ENCODE data around the gene TEN1. TPM values are rescaled to one million over a fixed set of nuclear protein-coding genes. Genes with fewer than 3 reads are reported as not detected.
A peak's percentile ranks its signal among the peaks of the same experiment; 100 is the strongest.

The TEN1 gene
- total and polyA plus RNA-seq, 2 donors (not counting 1 experiment from before 2014, with no cell fraction given), result 9.4 to 10.3 TPM

- H3K36me3 ChIP-seq (ENCODE audit: control insufficient read depth, insufficient read depth, low read length), result peaks cover 24% of the 10 kb centered on the region
- TF ChIP-seq EZH2 (IDR thresholded peaks at IDR 0.05; ENCODE audit: low read length, missing control alignments) (no peak), CTCF (conservative IDR thresholded peaks at IDR 0.05 in 1 of 2, IDR thresholded peaks at IDR 0.05 in 1 of 2; ENCODE audit: low read depth in 1 of 2, low read length in 2 of 2) (no peak)
Observed at GRCh38 chr17:76046064-76046463, 67.0 kb downstream of the TEN1 start.

GRCh38 chr17:76048025-76048605 is 69.1 kb downstream of the TEN1 start:
- H3K4me1 ChIP-seq (ENCODE audit: control insufficient read depth, extremely low read depth, insufficient read depth, low read length), result no peaks in the 10 kb centered on the region
- H4K20me1 ChIP-seq (ENCODE audit: control insufficient read depth, extremely low read depth, insufficient read depth, low read length), result no peaks in the 10 kb centered on the region
- H2AFZ ChIP-seq (ENCODE audit: low read length), result no peak overlapping the region
- H3K79me2 ChIP-seq (ENCODE audit: control insufficient read depth, insufficient read depth, low read length), result peaks cover 2% of the 10 kb centered on the region
- H3K9ac ChIP-seq (ENCODE audit: insufficient read depth, low read length), result no peak overlapping the region
- H3K4me3 ChIP-seq (replicated peaks in 1 of 4; ENCODE audit: control extremely low read depth in 1 of 4, insufficient read depth in 1 of 4, low read depth in 3 of 4, low read length in 4 of 4), result no peak overlapping the region
- H3K27ac ChIP-seq (ENCODE audit: insufficient read depth, low read length), result no peak overlapping the region
- TF ChIP-seq EZH2 (IDR thresholded peaks at IDR 0.05; ENCODE audit: low read length, missing control alignments), result no peak
- no peak for TF ChIP-seq CTCF (conservative IDR thresholded peaks at IDR 0.05 in 1 of 2, IDR thresholded peaks at IDR 0.05 in 1 of 2; ENCODE audit: low read depth in 1 of 2, low read length in 2 of 2)
- no peaks in the 10 kb centered on the region for H3K27me3 ChIP-seq (ENCODE audit: control insufficient read depth, insufficient read depth, low read length)
- peaks cover 22% of the 10 kb centered on the region for H3K36me3 ChIP-seq (ENCODE audit: control insufficient read depth, insufficient read depth, low read length)
- no peak for DNase-seq (ENCODE audit: low read depth in 2 of 2)
- no peaks in the 10 kb centered on the region for H3K9me3 ChIP-seq (ENCODE audit: control insufficient read depth, insufficient read depth, low read depth, low read length)
- H3K4me2 ChIP-seq (ENCODE audit: extremely low read depth, insufficient read depth, low read length), result no peak overlapping the region

More at GRCh38 chr17:76046064-76046463, 67.0 kb downstream of the TEN1 start:
- H3K4me3 ChIP-seq (replicated peaks in 1 of 4; ENCODE audit: control extremely low read depth in 1 of 4, insufficient read depth in 1 of 4, low read depth in 3 of 4, low read length in 4 of 4), result no peak overlapping the region
- peaks cover under 1% of the 10 kb centered on the region for H3K79me2 ChIP-seq (ENCODE audit: control insufficient read depth, insufficient read depth, low read length)
- DNase-seq (ENCODE audit: low read depth in 2 of 2), result no peak
- no peaks in the 10 kb centered on the region for H4K20me1 ChIP-seq (ENCODE audit: control insufficient read depth, extremely low read depth, insufficient read depth, low read length)
- H2AFZ ChIP-seq (ENCODE audit: low read length), result no peak overlapping the region
- H3K27me3 ChIP-seq (ENCODE audit: control insufficient read depth, insufficient read depth, low read length), result no peaks in the 10 kb centered on the region
- H3K9ac ChIP-seq (ENCODE audit: insufficient read depth, low read length), result no peak overlapping the region
- no peaks in the 10 kb centered on the region for H3K4me1 ChIP-seq (ENCODE audit: control insufficient read depth, extremely low read depth, insufficient read depth, low read length)
- H3K4me2 ChIP-seq (ENCODE audit: extremely low read depth, insufficient read depth, low read length), result no peak overlapping the region
- no peaks in the 10 kb centered on the region for H3K9me3 ChIP-seq (ENCODE audit: control insufficient read depth, insufficient read depth, low read depth, low read length)
- no peak overlapping the region for H3K27ac ChIP-seq (ENCODE audit: insufficient read depth, low read length)

- Histone ChIP-seq H3K9me3 (ENCODE audit: control insufficient read depth, insufficient read depth, low read depth, low read length) (no peaks in the 10 kb centered on the region), H3K27me3 (ENCODE audit: control insufficient read depth, insufficient read depth, low read length) (no peaks in the 10 kb centered on the region), H3K4me2 (ENCODE audit: extremely low read depth, insufficient read depth, low read length) (no peak overlapping the region), H2AFZ (ENCODE audit: low read length) (no peak overlapping the region), H3K4me1 (ENCODE audit: control insufficient read depth, extremely low read depth, insufficient read depth, low read length) (no peaks in the 10 kb centered on the region), H3K36me3 (ENCODE audit: control insufficient read depth, insufficient read depth, low read length) (peaks cover 18% of the 10 kb centered on the region), H3K4me3 (replicated peaks in 1 of 4; ENCODE audit: control extremely low read depth in 1 of 4, insufficient read depth in 1 of 4, low read depth in 3 of 4, low read length in 4 of 4) (no peak overlapping the region), H3K9ac (ENCODE audit: insufficient read depth, low read length) (no peak overlapping the region), H3K79me2 (ENCODE audit: control insufficient read depth, insufficient read depth, low read length) (peaks cover 2% of the 10 kb centered on the region), H3K27ac (ENCODE audit: insufficient read depth, low read length) (no peak overlapping the region), H4K20me1 (ENCODE audit: control insufficient read depth, extremely low read depth, insufficient read depth, low read length) (no peaks in the 10 kb centered on the region)
- DNase-seq (ENCODE audit: low read depth in 2 of 2), result peak in 1 of 2 donors; percentile 66
- TF ChIP-seq CTCF (conservative IDR thresholded peaks at IDR 0.05 in 1 of 2, IDR thresholded peaks at IDR 0.05 in 1 of 2; ENCODE audit: low read depth in 1 of 2, low read length in 2 of 2), result no peak
Observed at GRCh38 chr17:76048711-76049110, 69.7 kb downstream of the TEN1 start.
